Natural killer cell (primary cell): ENCODE data around the gene DIPK1B. TPM values are rescaled to one million over a fixed set of nuclear protein-coding genes. Genes with fewer than 3 reads are reported as not detected.
A peak's percentile ranks its signal among the peaks of the same experiment; 100 is the strongest.

Experiments used
- ATAC-seq, 3 donors: fragments of 150-1000 bp in 2 of 3; fragments of 200-7000 bp in 1 of 3; cut with Tn5 transposase; 1 replicate in 1 of 3; 2 replicates in 2 of 3; pipeline ENCODE4 v1.10.0; 2021; ENCODE audit warnings: mild to moderate bottlenecking in 2 of 3, moderate library complexity in 2 of 3
- DNase-seq, 2 donors: peaks; one replicate each; pipeline versions ENCODE4 v3.0.0 to v3.0.0-alpha.2; 2013 to 2021; ENCODE audit warnings: mixed read lengths in 1 of 2
- H3K27ac ChIP-seq: one replicate; pipeline ENCODE4 v1.5.1; 2013; ENCODE audit warnings: mild to moderate bottlenecking, low read length
- H3K27me3 ChIP-seq: one replicate; pipeline ENCODE4 v1.6.1; 2013; ENCODE audit warnings: low read length; ENCODE audit not compliant: control insufficient read depth, insufficient read depth
- H3K36me3 ChIP-seq: one replicate; pipeline ENCODE4 v1.6.1; 2013; ENCODE audit warnings: low read length; ENCODE audit not compliant: control insufficient read depth, insufficient read depth
- H3K4me1 ChIP-seq: one replicate; pipeline ENCODE4 v1.6.1; 2013; ENCODE audit warnings: low read length; ENCODE audit not compliant: control insufficient read depth, insufficient read depth
- H3K4me3 ChIP-seq: one replicate; pipeline ENCODE4 v1.5.1; 2013; ENCODE audit warnings: low read length
- H3K9me3 ChIP-seq: one replicate; pipeline ENCODE4 v1.6.1; 2013; ENCODE audit warnings: low read length; ENCODE audit not compliant: control insufficient read depth, insufficient read depth
- H3K27ac Mint-ChIP-seq, 2 donors: one replicate each; pipeline ENCODE4 v1.8.0; 2022; ENCODE audit warnings: mild to moderate bottlenecking in 2 of 2, mixed read lengths in 2 of 2, moderate library complexity in 1 of 2
- H3K27me3 Mint-ChIP-seq, 2 donors: one replicate each; pipeline ENCODE4 v1.8.0; 2022; ENCODE audit warnings: low read depth in 2 of 2, mixed read lengths in 2 of 2
- H3K36me3 Mint-ChIP-seq: one replicate; pipeline ENCODE4 v1.8.0; 2022; ENCODE audit warnings: mixed read lengths
- H3K4me1 Mint-ChIP-seq, 2 donors: one replicate each; pipeline ENCODE4 v1.8.0; 2022; ENCODE audit warnings: mixed read lengths in 2 of 2
- H3K4me3 Mint-ChIP-seq: one replicate; pipeline ENCODE4 v1.8.0; 2022; ENCODE audit warnings: mild to moderate bottlenecking, moderate library complexity, mixed read lengths
- H3K9me3 Mint-ChIP-seq, 2 donors: one replicate each; pipeline ENCODE4 v1.8.0; 2022; ENCODE audit warnings: mixed read lengths in 2 of 2
- WGBS: methylation state at CpG from one replicate; pipeline ENCODE4 v1.1.7; 2013; ENCODE audit warnings: missing lambda C conversion rate; ENCODE audit not compliant: insufficient coverage; 5-methylcytosine and 5-hydroxymethylcytosine counted together
- intact Hi-C: fragments of 100-400 bp; cut with micrococcal nuclease; formaldehyde crosslinking; loops from one replicate; pipeline ENCODE4 v1.14.2; 2022
- total RNA-seq, 4 donors: library from RNA; stranded (reverse); fragments of 120-200 nt in 1 of 4; gene quantifications; one replicate each; pipeline versions ENCODE4 v1.2.3 to v1.2.4, GENCODE V29; 2013 to 2022
- TF ChIP-seq, protein P1 (sequence below): fragments of 200-600 bp; IDR thresholded peaks from one replicate; pipeline ENCODE4 v1.8.0; 2022; ENCODE audit warnings: antibody characterized with exemption

DIPK1B gene
- total RNA-seq, 3 donors from 2014 or later (not counting 1 experiment from before 2014, with no cell fraction given), result 0.31 to 0.39 TPM; not detected in 1

DNA sequence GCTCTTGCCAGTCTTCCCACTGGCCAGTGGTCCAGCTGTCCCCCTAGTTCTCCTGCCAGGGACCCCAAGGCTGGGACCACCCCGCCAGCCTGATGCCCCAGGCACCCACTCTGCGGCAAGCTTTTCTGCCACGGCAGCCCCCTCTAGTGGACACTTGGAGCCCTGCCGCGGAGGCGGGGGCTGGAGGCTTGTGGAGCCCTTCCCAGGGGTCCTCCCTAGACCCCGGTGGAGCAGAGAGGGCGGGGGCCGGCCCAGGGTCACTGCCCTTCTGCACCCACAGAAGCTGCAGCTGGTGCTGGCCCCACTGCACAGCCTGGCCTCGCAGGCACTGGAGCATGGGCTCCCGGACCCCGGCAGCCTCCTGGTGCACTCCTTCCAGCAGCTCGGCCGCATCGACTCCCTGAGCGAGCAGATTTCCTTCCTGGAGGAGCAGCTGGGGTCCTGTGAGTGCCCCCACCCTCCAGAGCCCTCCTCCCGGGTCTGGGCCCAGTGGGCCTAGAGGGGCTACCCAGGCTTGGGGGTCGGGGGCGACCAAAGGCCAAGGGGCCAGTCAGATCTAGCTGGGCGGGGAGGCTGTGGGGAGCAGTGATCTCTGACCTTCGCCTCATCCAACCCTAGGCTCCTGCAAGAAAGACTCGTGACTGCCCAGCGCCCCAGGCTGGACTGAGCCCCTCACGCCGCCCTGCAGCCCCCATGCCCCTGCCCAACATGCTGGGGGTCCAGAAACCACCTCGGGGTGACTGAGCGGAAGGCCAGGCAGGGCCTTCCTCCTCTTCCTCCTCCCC is 40.5 kb upstream of the DIPK1B start:
- Histone ChIP-seq H3K27me3 (peaks cover 2% of the 10 kb centered on the region), H3K4me1 (no peaks in the 10 kb centered on the region), H3K36me3 (no peaks in the 10 kb centered on the region), H3K4me3 (no peak overlapping the region), H3K27ac (no peak overlapping the region), H3K9me3 (no peaks in the 10 kb centered on the region)
- ATAC-seq (peak in 2 of 3 donors; percentile 50 to 66), DNase-seq (peak in 1 of 2 donors; percentile 59)
- Mint-ChIP-seq H3K4me1 (peaks cover 0 to 6% of the 10 kb centered on the region in 2 donors), H3K27me3 (peaks cover 0 to 3% of the 10 kb centered on the region in 2 donors), H3K9me3 (no peaks in the 10 kb centered on the region), H3K36me3 (no peaks in the 10 kb centered on the region), H3K27ac (no peak overlapping the region), H3K4me3 (no peak overlapping the region)
- WGBS, result 72% methylated on average over 27 of the region's 27 CpGs
- intact Hi-C loops, result no loop called here
- TF ChIP-seq, protein P1, sequence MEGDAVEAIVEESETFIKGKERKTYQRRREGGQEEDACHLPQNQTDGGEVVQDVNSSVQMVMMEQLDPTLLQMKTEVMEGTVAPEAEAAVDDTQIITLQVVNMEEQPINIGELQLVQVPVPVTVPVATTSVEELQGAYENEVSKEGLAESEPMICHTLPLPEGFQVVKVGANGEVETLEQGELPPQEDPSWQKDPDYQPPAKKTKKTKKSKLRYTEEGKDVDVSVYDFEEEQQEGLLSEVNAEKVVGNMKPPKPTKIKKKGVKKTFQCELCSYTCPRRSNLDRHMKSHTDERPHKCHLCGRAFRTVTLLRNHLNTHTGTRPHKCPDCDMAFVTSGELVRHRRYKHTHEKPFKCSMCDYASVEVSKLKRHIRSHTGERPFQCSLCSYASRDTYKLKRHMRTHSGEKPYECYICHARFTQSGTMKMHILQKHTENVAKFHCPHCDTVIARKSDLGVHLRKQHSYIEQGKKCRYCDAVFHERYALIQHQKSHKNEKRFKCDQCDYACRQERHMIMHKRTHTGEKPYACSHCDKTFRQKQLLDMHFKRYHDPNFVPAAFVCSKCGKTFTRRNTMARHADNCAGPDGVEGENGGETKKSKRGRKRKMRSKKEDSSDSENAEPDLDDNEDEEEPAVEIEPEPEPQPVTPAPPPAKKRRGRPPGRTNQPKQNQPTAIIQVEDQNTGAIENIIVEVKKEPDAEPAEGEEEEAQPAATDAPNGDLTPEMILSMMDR, result peak; percentile 69

DNA sequence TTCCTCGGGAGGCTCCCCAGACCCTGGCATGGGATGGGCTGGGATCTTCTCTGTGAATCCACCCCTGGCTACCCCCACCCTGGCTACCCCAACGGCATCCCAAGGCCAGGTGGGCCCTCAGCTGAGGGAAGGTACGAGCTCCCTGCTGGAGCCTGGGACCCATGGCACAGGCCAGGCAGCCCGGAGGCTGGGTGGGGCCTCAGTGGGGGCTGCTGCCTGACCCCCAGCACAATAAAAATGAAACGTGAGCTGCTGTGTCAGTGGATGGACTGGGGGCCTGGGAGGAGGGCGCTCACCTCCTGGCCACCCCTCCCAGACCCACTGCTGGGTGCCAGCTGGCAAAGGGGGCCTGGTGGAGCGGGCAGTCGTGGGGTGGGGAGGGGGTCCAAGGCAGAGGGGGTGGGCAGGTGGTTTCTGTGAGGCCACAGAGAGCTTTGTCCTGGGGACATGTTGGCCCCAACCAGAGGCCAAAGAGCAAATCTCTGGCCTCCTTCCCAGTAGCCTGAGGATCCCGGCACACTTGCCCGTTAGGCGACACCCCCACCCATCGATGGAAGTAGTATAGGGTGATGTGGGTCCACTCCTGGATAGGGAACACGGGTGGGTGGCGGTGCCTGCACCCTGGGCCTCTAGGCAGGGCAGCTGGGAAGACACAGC is 39.8 kb upstream of the DIPK1B start:
- peaks cover 0 to 6% of the 10 kb centered on the region in 2 donors for H3K4me1 Mint-ChIP-seq
- DNase-seq, result no peak
- no peaks in the 10 kb centered on the region for H3K4me1 ChIP-seq
- H3K36me3 ChIP-seq, result no peaks in the 10 kb centered on the region
- H3K4me3 Mint-ChIP-seq, result no peak overlapping the region
- TF ChIP-seq, protein P1, result no peak
- H3K27ac Mint-ChIP-seq, result no peak overlapping the region
- 85% methylated on average over 13 of the region's 14 CpGs for WGBS
- H3K4me3 ChIP-seq, result no peak overlapping the region
- H3K9me3 ChIP-seq, result no peaks in the 10 kb centered on the region
- no peaks in the 10 kb centered on the region for H3K9me3 Mint-ChIP-seq
- intact Hi-C loops, result no loop called here
- peaks cover 0 to 3% of the 10 kb centered on the region in 2 donors for H3K27me3 Mint-ChIP-seq
- H3K36me3 Mint-ChIP-seq, result no peaks in the 10 kb centered on the region
- no peak overlapping the region for H3K27ac ChIP-seq
- no peaks in the 10 kb centered on the region for H3K27me3 ChIP-seq
- no peak for ATAC-seq

DNA sequence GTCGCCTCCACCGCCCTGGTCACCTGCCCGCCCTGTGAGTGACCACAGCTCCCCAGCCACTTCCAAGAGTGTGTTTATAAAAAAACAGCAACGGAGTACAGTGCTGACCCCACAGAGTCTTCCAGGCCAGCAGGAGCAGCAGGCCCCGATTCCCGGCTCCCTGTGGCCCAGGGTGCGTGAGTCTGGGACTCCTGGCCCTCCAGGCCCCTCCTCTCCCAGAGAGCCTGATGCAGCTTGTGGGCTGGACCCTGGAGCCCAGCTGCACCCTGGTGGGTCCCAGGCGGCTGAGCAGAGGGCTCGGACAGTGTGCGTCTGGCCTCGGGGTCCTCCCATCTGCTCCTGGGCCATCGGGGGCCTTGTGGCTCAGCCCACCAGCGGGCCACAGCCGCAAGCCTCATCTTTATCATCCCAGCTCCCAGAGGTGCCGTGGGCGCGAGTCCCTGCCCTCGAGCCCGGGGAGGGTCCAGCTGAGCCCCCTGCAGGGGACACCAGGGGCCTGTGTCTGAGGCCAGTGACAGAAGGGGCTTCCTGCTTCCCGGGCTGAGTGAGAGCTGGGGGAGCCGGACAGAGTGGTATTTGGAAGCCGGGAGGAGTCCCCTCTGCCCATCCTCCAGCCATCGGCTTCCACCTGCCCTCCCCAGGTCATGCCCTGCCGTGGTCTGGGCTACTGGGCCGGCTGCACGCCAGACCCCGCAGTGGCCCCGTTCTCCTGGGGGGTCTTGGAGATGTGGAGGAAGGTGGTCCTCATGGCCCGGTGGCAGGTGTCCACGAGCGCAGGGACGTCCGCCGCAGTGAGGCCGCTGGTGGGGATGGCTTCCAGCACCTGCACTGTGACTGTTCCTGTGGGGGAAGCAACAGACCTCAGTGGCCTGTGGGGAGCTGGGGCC is 39.0 kb upstream of the DIPK1B start:
- H3K9me3 ChIP-seq, result no peaks in the 10 kb centered on the region
- H3K27me3 ChIP-seq, result no peaks in the 10 kb centered on the region
- no peaks in the 10 kb centered on the region for H3K4me1 ChIP-seq
- WGBS, result 78% methylated on average over 35 of the region's 35 CpGs
- Mint-ChIP-seq H3K9me3 (no peaks in the 10 kb centered on the region), H3K4me1 (peaks cover 0 to 6% of the 10 kb centered on the region in 2 donors), H3K27me3 (peaks cover 0 to 3% of the 10 kb centered on the region in 2 donors), H3K36me3 (no peaks in the 10 kb centered on the region), H3K4me3 (no peak overlapping the region), H3K27ac (no peak overlapping the region)
- no peak overlapping the region for H3K27ac ChIP-seq
- TF ChIP-seq, protein P1, result no peak
- intact Hi-C loops, result no loop called here
- ATAC-seq (no peak), DNase-seq (no peak)
- H3K4me3 ChIP-seq, result no peak overlapping the region
- no peaks in the 10 kb centered on the region for H3K36me3 ChIP-seq
